GM12801 (cell line): Measurements from ENCODE around the gene MNX1.

Source experiments
- TF ChIP-seq, protein P1 (sequence below): IDR thresholded peaks from one replicate; pipeline ENCODE4 v1.5.1; 2011; ENCODE audit warnings: control low read depth; ENCODE audit not compliant: insufficient read length; ENCODE audit errors: extremely low read depth

The MNX1 gene

GRCh38 chr7:156962897-156963296 lies 47.6 kb downstream of the MNX1 start:
- TF ChIP-seq, protein P1, sequence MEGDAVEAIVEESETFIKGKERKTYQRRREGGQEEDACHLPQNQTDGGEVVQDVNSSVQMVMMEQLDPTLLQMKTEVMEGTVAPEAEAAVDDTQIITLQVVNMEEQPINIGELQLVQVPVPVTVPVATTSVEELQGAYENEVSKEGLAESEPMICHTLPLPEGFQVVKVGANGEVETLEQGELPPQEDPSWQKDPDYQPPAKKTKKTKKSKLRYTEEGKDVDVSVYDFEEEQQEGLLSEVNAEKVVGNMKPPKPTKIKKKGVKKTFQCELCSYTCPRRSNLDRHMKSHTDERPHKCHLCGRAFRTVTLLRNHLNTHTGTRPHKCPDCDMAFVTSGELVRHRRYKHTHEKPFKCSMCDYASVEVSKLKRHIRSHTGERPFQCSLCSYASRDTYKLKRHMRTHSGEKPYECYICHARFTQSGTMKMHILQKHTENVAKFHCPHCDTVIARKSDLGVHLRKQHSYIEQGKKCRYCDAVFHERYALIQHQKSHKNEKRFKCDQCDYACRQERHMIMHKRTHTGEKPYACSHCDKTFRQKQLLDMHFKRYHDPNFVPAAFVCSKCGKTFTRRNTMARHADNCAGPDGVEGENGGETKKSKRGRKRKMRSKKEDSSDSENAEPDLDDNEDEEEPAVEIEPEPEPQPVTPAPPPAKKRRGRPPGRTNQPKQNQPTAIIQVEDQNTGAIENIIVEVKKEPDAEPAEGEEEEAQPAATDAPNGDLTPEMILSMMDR = no peak

GRCh38 chr7:156962145-156962544 lies 48.3 kb downstream of the MNX1 start:
- TF ChIP-seq, protein P1 = no peak

GRCh38 chr7:156956727-156957126 lies 53.7 kb downstream of the MNX1 start:
- TF ChIP-seq, protein P1 = no peak

DNA sequence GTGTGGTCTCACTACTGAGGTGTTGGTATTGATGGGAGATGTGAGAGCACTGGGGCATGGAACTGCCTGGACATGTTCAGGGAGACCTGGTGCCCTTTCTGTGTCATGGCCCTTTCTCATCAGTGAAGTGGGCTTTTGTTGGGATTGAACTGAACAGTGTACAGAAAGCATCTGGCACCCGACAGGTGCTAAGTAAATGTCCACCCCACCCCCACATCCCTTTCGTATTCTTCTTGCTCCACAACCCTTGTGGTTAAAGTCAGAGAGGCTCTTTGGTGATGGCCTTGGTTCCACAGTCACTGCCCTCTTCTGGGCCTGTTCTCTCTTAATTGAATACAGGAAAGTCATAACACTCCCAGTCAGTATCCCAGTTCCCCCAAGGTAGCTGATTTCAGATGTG lies 55.5 kb downstream of the MNX1 start:
- TF ChIP-seq, protein P1 = no peak
